Raji (cell line): ENCODE data around the gene KCTD1.

Experiments used
- POLR2A ChIP-seq: IDR thresholded peaks from 2 replicates; pipeline ENCODE4 v1.6.1; 2011; ENCODE audit warnings: low read depth, low read length, control low read depth; ENCODE audit not compliant: insufficient read depth

KCTD1 gene

GRCh38 chr18:26538524-26538923 lies 9.8 kb downstream of the KCTD1 start:
- no peak for TF ChIP-seq POLR2A

GRCh38 chr18:26536664-26537063 lies 11.7 kb downstream of the KCTD1 start:
- TF ChIP-seq POLR2A = no peak

GRCh38 chr18:26536032-26536431 lies 12.3 kb downstream of the KCTD1 start:
- TF ChIP-seq POLR2A = no peak

- no peak for TF ChIP-seq POLR2A
These were observed 12.7 kb downstream of the KCTD1 start for GRCh38 chr18:26535630-26536029.

GRCh38 chr18:26532367-26533340 lies 15.7 kb downstream of the KCTD1 start:
- no peak for TF ChIP-seq POLR2A

- TF ChIP-seq POLR2A = no peak
These were observed 16.6 kb downstream of the KCTD1 start for GRCh38 chr18:26531605-26532298.

GRCh38 chr18:26526966-26527234 lies 21.5 kb downstream of the KCTD1 start:
- no peak for TF ChIP-seq POLR2A

- TF ChIP-seq POLR2A = no peak
These were observed 22.0 kb downstream of the KCTD1 start for GRCh38 chr18:26526128-26526965.

- TF ChIP-seq POLR2A = no peak
These were observed 23.6 kb downstream of the KCTD1 start for GRCh38 chr18:26524504-26525351.

GRCh38 chr18:26524002-26524401 lies 24.4 kb downstream of the KCTD1 start:
- TF ChIP-seq POLR2A = no peak

GRCh38 chr18:26521617-26522016 lies 26.7 kb downstream of the KCTD1 start:
- TF ChIP-seq POLR2A = no peak

- TF ChIP-seq POLR2A = no peak
These were observed 27.4 kb downstream of the KCTD1 start for GRCh38 chr18:26520974-26521373.

GRCh38 chr18:26519114-26519513 lies 29.2 kb downstream of the KCTD1 start:
- TF ChIP-seq POLR2A = no peak

GRCh38 chr18:26516964-26517363 lies 31.4 kb downstream of the KCTD1 start:
- TF ChIP-seq POLR2A = no peak
